ENCODE data around the gene CRYBA2. TPM values are rescaled to one million over a fixed set of nuclear protein-coding genes. Genes with fewer than 3 reads are reported as not detected.

Gene CRYBA2
- total RNA-seq, 1 experiment from 2014 or later = not detected

GRCh38 chr2:219009294-219009693 is 16.1 kb upstream of the CRYBA2 start (continued):
- no peak for TF ChIP-seq ZBTB33 (IDR thresholded peaks at IDR 0.05; ENCODE audit: extremely low read depth, insufficient replicate concordance, low read length)

- BruUV-seq (replicated peaks) = no TSS peak
- Histone ChIP-seq H3K9ac (ENCODE audit: low read length) (no peak overlapping the region), H3K79me2 (ENCODE audit: insufficient read depth, low read length) (no peaks in the 10 kb centered on the region), H3K9me3 (ENCODE audit: control insufficient read depth in 1 of 2, insufficient read depth in 1 of 2, low read depth in 1 of 2, low read length in 2 of 2) (no peaks in the 10 kb centered on the region), H2AFZ (ENCODE audit: low read depth, low read length, poor library complexity, severe bottlenecking) (no peak overlapping the region), H3K27ac (ENCODE audit: low read depth, low read length) (no peak overlapping the region), H3K4me3 (replicated peaks in 1 of 2; ENCODE audit: low read depth in 1 of 2, low read length in 2 of 2) (no peak overlapping the region), H4K20me1 (ENCODE audit: insufficient read depth) (no peaks in the 10 kb centered on the region), H3K27me3 (ENCODE audit: insufficient read depth, low read length) (no peaks in the 10 kb centered on the region), H3K4me1 (ENCODE audit: control insufficient read depth in 1 of 2, insufficient read depth in 2 of 2, low read length in 2 of 2) (peaks cover 9 to 28% of the 10 kb centered on the region in 2 experiments; a peak in 3 of 4 replicates), H3K9me2 (ENCODE audit: insufficient read depth) (no peaks in the 10 kb centered on the region), H3K36me3 (ENCODE audit: control insufficient read depth in 1 of 2, insufficient read depth in 2 of 2, low read length in 2 of 2) (no peaks in the 10 kb centered on the region), H3K4me2 (ENCODE audit: low read length) (no peak overlapping the region)
- ATAC-seq (no peak), DNase-seq (ENCODE audit: low read depth, low spot score) (no peak)
- RAD21 ChIA-PET (ENCODE audit: low non-redundant PET in 1 of 2, low total read pairs in 2 of 2, uncharacterized antibody in 2 of 2, unreplicated experiment in 2 of 2) = no interaction called here
- POLR2A ChIA-PET = no interaction called here
- CTCF ChIA-PET = interaction anchor here (1.1 to 3.5 kb wide), 3 partner anchors 12 to 150 kb away, joined by 3 to 24 read pairs (median 7); no protein-coding TSS in a partner anchor
- TF ChIP-seq CBX3 (IDR thresholded peaks at IDR 0.05; ENCODE audit: low read depth) = no peak
- TF ChIP-seq EZH2phosphoT487 (IDR thresholded peaks at IDR 0.05; ENCODE audit: borderline replicate concordance) = no peak
- TF ChIP-seq TCF7L2 (IDR thresholded peaks at IDR 0.05; ENCODE audit: borderline replicate concordance, extremely low read depth, insufficient read depth, insufficient read length) = no peak
- TF ChIP-seq YY1 (IDR thresholded peaks at IDR 0.05; ENCODE audit: extremely low read depth, insufficient replicate concordance, low read depth, low read length) = no peak
- no peak for TF ChIP-seq MAX (IDR thresholded peaks at IDR 0.05)
- TF ChIP-seq RAD21 (IDR thresholded peaks at IDR 0.05; ENCODE audit: low read depth) = no peak
- TF ChIP-seq, protein P1, sequence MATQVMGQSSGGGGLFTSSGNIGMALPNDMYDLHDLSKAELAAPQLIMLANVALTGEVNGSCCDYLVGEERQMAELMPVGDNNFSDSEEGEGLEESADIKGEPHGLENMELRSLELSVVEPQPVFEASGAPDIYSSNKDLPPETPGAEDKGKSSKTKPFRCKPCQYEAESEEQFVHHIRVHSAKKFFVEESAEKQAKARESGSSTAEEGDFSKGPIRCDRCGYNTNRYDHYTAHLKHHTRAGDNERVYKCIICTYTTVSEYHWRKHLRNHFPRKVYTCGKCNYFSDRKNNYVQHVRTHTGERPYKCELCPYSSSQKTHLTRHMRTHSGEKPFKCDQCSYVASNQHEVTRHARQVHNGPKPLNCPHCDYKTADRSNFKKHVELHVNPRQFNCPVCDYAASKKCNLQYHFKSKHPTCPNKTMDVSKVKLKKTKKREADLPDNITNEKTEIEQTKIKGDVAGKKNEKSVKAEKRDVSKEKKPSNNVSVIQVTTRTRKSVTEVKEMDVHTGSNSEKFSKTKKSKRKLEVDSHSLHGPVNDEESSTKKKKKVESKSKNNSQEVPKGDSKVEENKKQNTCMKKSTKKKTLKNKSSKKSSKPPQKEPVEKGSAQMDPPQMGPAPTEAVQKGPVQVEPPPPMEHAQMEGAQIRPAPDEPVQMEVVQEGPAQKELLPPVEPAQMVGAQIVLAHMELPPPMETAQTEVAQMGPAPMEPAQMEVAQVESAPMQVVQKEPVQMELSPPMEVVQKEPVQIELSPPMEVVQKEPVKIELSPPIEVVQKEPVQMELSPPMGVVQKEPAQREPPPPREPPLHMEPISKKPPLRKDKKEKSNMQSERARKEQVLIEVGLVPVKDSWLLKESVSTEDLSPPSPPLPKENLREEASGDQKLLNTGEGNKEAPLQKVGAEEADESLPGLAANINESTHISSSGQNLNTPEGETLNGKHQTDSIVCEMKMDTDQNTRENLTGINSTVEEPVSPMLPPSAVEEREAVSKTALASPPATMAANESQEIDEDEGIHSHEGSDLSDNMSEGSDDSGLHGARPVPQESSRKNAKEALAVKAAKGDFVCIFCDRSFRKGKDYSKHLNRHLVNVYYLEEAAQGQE (IDR thresholded peaks at IDR 0.05; ENCODE audit: low read depth) = no peak
- TF ChIP-seq, protein P2, sequence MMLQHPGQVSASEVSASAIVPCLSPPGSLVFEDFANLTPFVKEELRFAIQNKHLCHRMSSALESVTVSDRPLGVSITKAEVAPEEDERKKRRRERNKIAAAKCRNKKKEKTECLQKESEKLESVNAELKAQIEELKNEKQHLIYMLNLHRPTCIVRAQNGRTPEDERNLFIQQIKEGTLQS (IDR thresholded peaks at IDR 0.05) = no peak
- no peak for TF ChIP-seq JUND (IDR thresholded peaks at IDR 0.05)
- TF ChIP-seq CEBPB (IDR thresholded peaks at IDR 0.05; ENCODE audit: low read depth) = no peak
- intact Hi-C loops (cut with micrococcal nuclease) = loop anchor here (2.0 kb wide), 1 partner anchor 127 kb away; no protein-coding TSS in a partner anchor
These were observed 10.8 kb upstream of the CRYBA2 start for GRCh38 chr2:219003979-219004378.

Measured in HCT116 (cell line).